ENCODE measurements around the gene ABCA1. TPM values are rescaled to one million over a fixed set of nuclear protein-coding genes. Genes with fewer than 3 reads are reported as not detected.

The ABCA1 gene
- total RNA-seq, 4 donors from 2014 or later: 24.5 to 89.1 (median 48.5) TPM

- Histone ChIP-seq H3K27ac (no peak overlapping the region), H3K36me3 (peaks cover 37% of the 10 kb centered on the region), H3K27me3 (no peaks in the 10 kb centered on the region), H3K4me1 (peaks cover 6% of the 10 kb centered on the region), H3K9me3 (no peaks in the 10 kb centered on the region), H3K4me3 (no peak overlapping the region)
- no peak for TF ChIP-seq EP300 (IDR thresholded peaks at IDR 0.05)
- TF ChIP-seq CTCF (IDR thresholded peaks at IDR 0.05): no peak
- TF ChIP-seq POLR2AphosphoS5 (IDR thresholded peaks at IDR 0.05): no peak
- no peak for TF ChIP-seq POLR2A (IDR thresholded peaks at IDR 0.05)
- no peak for DNase-seq (ENCODE audit: low spot score in 2 of 2)
- WGBS: 73% methylated on average over 3 of the region's 3 CpGs
Measured at GRCh38 chr9:104851546-104851920, 76.4 kb downstream of the ABCA1 start.

- Histone ChIP-seq H3K27ac (no peak overlapping the region), H3K4me3 (no peak overlapping the region), H3K27me3 (no peaks in the 10 kb centered on the region), H3K9me3 (no peaks in the 10 kb centered on the region), H3K36me3 (peaks cover 33% of the 10 kb centered on the region), H3K4me1 (peaks cover 3% of the 10 kb centered on the region)
- TF ChIP-seq EP300 (IDR thresholded peaks at IDR 0.05) (no peak), POLR2AphosphoS5 (IDR thresholded peaks at IDR 0.05) (no peak), CTCF (IDR thresholded peaks at IDR 0.05) (no peak), POLR2A (IDR thresholded peaks at IDR 0.05) (no peak)
- 86% methylated on average over 6 of the region's 6 CpGs for WGBS
- no peak for DNase-seq (ENCODE audit: low spot score in 2 of 2)
Measured at GRCh38 chr9:104850786-104851545, 77.0 kb downstream of the ABCA1 start.

GRCh38 chr9:104849023-104849422 lies 78.9 kb downstream of the ABCA1 start:
- no peak overlapping the region for H3K4me3 ChIP-seq
- no peak overlapping the region for H3K27ac ChIP-seq
- no peaks in the 10 kb centered on the region for H3K9me3 ChIP-seq
- H3K36me3 ChIP-seq: peaks cover 35% of the 10 kb centered on the region
- no peaks in the 10 kb centered on the region for H3K27me3 ChIP-seq
- no peak for DNase-seq (ENCODE audit: low spot score in 2 of 2)
- H3K4me1 ChIP-seq: peaks cover 16% of the 10 kb centered on the region
- TF ChIP-seq POLR2A (IDR thresholded peaks at IDR 0.05) (no peak), EP300 (IDR thresholded peaks at IDR 0.05) (no peak), CTCF (IDR thresholded peaks at IDR 0.05) (no peak)

- TF ChIP-seq POLR2AphosphoS5 (IDR thresholded peaks at IDR 0.05): no peak
- no peak for TF ChIP-seq POLR2A (IDR thresholded peaks at IDR 0.05)
- TF ChIP-seq EP300 (IDR thresholded peaks at IDR 0.05): no peak
- no peak for TF ChIP-seq CTCF (IDR thresholded peaks at IDR 0.05)
- DNase-seq (ENCODE audit: low spot score in 2 of 2): no peak
- Histone ChIP-seq H3K27me3 (no peaks in the 10 kb centered on the region), H3K4me1 (peaks cover 14% of the 10 kb centered on the region), H3K27ac (no peak overlapping the region), H3K36me3 (peaks cover 45% of the 10 kb centered on the region), H3K9me3 (no peaks in the 10 kb centered on the region), H3K4me3 (no peak overlapping the region)
- WGBS: 40% methylated on average over 3 of the region's 3 CpGs
Measured at GRCh38 chr9:104844710-104845109, 83.2 kb downstream of the ABCA1 start.

GRCh38 chr9:104843644-104844240 lies 84.2 kb downstream of the ABCA1 start:
- DNase-seq (ENCODE audit: low spot score in 2 of 2): no peak
- H3K9me3 ChIP-seq: no peaks in the 10 kb centered on the region
- no peak for TF ChIP-seq CTCF (IDR thresholded peaks at IDR 0.05)
- no peak for TF ChIP-seq EP300 (IDR thresholded peaks at IDR 0.05)
- no peak for TF ChIP-seq POLR2A (IDR thresholded peaks at IDR 0.05)
- no peak for TF ChIP-seq POLR2AphosphoS5 (IDR thresholded peaks at IDR 0.05)
- no peak overlapping the region for H3K27ac ChIP-seq
- peaks cover 14% of the 10 kb centered on the region for H3K4me1 ChIP-seq
- no peak overlapping the region for H3K4me3 ChIP-seq
- WGBS: 60% methylated on average over 4 of the region's 4 CpGs
- peaks cover 51% of the 10 kb centered on the region for H3K36me3 ChIP-seq
- no peaks in the 10 kb centered on the region for H3K27me3 ChIP-seq
